ENCODE data around the gene RARS2.

Gene RARS2

DNA sequence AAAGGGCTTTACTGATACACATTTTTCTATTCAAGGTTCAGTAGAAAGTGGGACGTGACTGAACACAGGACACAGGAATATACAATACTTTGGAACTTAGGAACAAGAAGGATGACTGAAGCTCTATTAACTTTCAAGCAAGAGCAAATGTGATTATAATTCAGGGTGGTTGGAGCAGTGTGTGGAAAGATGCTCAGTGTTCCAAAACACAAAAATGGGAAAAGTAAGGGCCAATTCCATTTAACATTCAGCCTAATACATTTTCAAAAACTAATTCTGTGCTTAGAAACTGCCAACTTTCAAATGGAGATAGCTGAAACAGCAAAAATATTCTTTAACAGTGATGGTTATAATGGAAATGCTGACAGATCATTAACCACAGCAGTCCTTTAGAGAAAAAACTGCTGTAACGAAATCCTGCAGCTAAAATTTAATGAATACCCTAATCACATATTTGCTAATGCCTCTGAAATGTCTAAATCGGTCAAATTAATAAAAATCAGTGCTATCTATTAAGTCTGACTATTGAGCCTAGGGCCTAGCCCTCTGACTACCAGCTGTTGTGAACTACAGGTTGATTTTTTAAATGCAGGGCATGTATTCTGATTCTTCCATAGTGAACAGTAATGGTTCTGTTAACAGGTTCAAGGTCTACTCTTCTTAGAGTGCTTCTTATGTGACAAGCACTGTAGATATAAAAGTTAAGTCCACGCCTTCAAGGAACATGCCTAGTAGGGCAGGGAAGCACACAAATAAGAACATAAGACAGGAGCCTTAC, 45.9 kb downstream of the RARS2 start:
- TF ChIP-seq, protein P1, sequence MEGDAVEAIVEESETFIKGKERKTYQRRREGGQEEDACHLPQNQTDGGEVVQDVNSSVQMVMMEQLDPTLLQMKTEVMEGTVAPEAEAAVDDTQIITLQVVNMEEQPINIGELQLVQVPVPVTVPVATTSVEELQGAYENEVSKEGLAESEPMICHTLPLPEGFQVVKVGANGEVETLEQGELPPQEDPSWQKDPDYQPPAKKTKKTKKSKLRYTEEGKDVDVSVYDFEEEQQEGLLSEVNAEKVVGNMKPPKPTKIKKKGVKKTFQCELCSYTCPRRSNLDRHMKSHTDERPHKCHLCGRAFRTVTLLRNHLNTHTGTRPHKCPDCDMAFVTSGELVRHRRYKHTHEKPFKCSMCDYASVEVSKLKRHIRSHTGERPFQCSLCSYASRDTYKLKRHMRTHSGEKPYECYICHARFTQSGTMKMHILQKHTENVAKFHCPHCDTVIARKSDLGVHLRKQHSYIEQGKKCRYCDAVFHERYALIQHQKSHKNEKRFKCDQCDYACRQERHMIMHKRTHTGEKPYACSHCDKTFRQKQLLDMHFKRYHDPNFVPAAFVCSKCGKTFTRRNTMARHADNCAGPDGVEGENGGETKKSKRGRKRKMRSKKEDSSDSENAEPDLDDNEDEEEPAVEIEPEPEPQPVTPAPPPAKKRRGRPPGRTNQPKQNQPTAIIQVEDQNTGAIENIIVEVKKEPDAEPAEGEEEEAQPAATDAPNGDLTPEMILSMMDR (IDR thresholded peaks at IDR 0.05): no peak

DNA sequence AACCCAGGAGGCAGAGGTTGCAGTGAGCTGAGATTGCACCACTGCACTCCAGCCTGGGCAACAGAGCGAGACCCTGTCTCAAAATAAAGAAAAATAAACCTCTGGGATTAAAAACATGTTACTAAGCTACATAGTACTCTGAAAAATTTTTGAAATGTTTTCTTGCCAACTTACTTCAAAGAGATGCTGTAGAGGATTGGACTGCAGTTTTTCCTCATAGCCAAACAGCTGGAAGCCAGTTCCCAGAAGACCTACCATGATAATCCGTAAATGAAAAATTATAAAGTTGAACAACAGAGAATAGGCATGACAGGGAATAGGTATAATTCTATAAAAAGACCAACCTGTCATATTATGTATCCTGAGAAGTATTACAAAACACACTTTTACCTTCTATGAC, 48.0 kb downstream of the RARS2 start:
- TF ChIP-seq, protein P1 (IDR thresholded peaks at IDR 0.05): no peak

DNA sequence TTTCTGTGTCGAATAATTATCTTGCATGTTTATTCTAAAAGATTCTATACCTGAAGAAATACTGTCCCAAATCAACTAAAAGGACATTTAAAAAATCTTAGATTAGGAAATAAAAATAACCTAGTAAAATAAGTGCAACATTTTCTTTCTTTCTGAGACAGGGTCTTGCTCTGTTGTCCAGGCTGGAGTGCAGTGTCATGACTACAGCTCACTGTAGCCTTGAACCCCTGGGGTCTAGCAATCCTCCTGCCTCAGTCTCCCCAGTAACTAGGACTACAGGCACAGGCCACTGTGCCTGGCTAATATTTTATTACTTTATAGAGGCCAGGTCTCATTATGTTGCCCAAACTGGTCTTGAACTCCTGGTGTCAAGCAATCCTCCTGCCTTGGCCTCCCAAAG, 48.7 kb downstream of the RARS2 start:
- TF ChIP-seq, protein P1 (IDR thresholded peaks at IDR 0.05): no peak

DNA sequence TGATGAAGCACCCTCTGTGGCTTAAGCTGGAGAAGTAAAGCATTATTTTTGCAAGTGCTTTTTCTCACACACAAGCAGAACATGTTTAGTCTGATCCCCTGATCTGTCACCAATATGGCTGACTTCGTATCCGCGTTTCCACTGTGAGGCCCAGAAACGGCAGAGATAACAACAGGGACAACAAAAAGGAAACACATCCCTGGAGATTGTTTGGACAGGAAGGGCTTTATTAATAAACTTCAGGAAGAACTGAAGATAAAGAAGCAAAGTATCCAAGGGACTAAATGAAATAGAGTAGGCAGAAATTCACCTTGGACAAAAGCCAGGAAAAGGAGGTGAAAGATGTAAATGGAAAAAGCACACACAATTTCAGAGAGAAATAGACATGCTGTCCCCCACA, 49.2 kb downstream of the RARS2 start:
- TF ChIP-seq, protein P1 (IDR thresholded peaks at IDR 0.05): no peak

DNA sequence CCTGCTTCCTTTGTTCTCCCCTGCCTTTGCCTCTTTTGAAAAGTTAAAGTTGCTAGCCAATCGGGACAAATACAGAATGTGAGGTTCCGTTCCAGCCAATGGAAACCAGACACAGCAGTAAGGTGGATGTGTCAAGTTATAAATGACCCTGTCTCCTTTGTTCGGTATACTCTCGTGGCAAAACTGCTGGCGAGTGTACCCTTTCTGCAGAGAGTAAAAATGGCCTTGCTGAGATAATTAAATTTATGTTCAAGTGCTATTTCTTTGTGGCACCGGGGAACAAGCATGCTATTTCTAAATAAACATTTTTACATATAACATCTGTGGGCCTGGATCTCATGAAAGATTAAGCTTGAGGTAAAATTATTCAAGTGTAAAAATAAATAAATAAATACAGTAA, 50.2 kb downstream of the RARS2 start:
- TF ChIP-seq, protein P1 (IDR thresholded peaks at IDR 0.05): no peak

DNA sequence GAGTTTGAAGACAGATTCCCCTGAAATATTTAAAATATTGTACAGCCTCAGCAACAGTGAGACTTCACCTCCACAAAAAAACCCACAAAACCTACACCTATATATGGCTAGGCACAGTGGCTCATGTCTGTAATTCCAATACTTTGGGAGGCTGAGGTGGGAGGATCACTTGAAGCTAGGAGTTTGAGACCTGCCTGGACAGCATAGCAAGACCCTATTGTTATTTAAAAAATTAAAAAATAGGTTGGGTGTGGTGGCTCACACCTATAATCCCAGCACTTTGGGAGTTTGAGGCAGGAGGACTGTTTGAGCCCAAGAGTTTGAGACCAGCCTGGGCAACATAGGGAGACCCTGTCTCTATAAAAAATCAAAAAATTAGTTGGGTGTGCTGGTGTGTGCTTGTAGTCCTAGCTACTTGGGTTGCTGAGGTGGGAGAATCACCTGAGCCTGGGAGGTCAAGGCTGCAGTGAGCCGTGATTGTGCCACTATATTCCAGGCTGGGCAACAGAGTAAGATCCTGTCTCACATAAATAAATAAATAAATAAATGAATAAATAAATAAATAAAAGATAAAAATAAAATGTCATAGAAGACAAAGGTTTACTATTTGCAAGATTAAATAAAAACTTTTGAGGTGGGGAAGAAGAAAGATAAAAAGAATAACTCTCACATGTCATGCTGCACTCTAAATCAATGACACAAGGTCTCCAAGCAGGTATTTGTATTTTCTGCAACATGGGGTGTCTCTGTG, 51.1 kb downstream of the RARS2 start:
- TF ChIP-seq, protein P1 (IDR thresholded peaks at IDR 0.05): no peak

DNA sequence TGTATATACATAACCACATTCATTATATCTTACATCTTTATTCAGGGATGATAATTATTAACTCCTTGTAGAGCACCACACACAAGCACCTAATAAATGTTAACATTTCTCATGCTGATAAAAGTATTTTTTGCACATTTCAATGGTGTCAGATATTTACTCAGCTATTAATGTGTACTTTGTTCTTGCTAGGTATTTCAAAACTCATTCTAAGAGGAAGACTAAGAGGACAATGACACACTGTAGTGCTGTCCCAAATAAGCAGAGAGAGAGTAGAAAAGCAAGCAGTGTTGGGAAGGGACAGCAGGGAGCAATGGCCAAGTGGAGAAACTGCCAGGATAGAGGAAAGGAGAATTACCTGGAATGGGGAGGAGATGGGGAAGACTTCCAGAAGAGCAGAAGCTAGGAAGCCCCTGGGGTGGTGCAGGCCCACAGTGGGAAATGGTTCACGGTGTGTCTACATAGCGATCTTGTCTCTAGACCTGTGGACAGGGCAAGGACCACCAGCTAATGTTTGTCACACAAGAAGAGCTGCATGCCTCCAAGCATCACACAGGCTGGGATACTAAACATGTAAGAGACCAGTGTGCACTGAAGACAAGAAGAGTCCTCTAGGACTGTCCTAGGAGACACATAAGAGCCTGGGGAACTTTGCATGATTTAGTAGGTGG, 55.3 kb downstream of the RARS2 start:
- TF ChIP-seq, protein P1 (IDR thresholded peaks at IDR 0.05): no peak
